Measurements from ENCODE around the gene PRR5L.

DNA sequence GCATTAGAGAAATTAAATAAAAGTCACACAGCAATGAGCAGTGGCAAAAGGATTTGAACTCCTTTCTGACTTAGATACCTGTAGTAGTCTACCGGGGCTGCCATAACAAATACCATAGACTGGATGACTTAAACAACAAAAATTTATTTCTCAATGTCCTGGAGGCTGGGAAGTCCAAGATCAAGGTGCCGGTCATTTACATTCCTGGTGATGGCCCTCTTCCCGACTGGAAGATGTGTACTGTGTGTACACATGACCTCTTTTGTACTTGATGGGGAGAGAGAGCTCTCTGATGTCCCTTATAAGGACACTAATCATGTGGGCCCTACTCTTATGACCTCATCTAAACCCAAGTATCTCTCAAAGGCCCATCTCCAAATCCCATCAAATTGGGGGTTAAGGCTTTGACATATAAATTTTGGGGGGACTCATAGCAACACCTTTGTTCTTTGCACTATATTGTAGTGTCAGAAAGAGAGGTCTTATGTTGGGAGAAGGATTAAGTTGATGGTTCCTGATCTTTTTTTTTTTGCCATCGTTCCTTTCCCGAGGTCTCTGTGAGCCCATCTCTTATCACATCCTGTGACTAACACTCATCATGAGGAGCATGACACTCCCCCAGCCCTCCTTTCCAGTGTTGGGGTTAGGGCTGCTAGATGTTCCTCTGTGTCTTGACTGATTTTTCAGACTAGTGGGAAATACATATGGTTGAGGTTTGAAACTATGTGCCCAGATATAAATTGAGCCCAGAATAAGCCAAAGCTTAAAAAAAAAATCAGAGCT is 109.7 kb downstream of the PRR5L start:
- TF ChIP-seq, protein P1, sequence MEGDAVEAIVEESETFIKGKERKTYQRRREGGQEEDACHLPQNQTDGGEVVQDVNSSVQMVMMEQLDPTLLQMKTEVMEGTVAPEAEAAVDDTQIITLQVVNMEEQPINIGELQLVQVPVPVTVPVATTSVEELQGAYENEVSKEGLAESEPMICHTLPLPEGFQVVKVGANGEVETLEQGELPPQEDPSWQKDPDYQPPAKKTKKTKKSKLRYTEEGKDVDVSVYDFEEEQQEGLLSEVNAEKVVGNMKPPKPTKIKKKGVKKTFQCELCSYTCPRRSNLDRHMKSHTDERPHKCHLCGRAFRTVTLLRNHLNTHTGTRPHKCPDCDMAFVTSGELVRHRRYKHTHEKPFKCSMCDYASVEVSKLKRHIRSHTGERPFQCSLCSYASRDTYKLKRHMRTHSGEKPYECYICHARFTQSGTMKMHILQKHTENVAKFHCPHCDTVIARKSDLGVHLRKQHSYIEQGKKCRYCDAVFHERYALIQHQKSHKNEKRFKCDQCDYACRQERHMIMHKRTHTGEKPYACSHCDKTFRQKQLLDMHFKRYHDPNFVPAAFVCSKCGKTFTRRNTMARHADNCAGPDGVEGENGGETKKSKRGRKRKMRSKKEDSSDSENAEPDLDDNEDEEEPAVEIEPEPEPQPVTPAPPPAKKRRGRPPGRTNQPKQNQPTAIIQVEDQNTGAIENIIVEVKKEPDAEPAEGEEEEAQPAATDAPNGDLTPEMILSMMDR (IDR thresholded peaks at IDR 0.05): no peak
- TF ChIP-seq POLR2A (IDR thresholded peaks at IDR 0.05): no peak
